ENCODE measurements around the gene SLC22A13. TPM values are rescaled to one million over a fixed set of nuclear protein-coding genes. Genes with fewer than 3 reads are reported as not detected.
"Not testable (repeated sequence)": the region's sequence is repeated elsewhere in the genome, so short reads cannot be mapped to it uniquely, and the experiment has no call there.

SLC22A13 gene
- polyA plus RNA-seq, 1 donor: 0.34 TPM

GRCh38 chr3:38238416-38239008, 27.1 kb upstream of the SLC22A13 start:
- DNase-seq: no peak
- H3K27me3 ChIP-seq (ENCODE audit: control insufficient read depth, insufficient read depth, low read length): no peaks in the 10 kb centered on the region
- 100% methylated on average over 1 of the region's 2 CpGs for WGBS (ENCODE audit: insufficient coverage, low lambda C conversion rate)
- H3K4me3 ChIP-seq (ENCODE audit: low read length): no peak overlapping the region
- H3K36me3 ChIP-seq (ENCODE audit: control insufficient read depth, insufficient read depth, low read length): peaks cover 37% of the 10 kb centered on the region
- H3K4me1 ChIP-seq (ENCODE audit: control insufficient read depth, insufficient read depth, low read length): no peaks in the 10 kb centered on the region
- no peak overlapping the region for H3K27ac ChIP-seq (ENCODE audit: low read length)
- peaks cover 13% of the 10 kb centered on the region for H3K9me3 ChIP-seq (ENCODE audit: control insufficient read depth, low read depth, low read length)

GRCh38 chr3:38242812-38243211, 22.8 kb upstream of the SLC22A13 start:
- not testable (repeated sequence) for H3K27ac ChIP-seq (ENCODE audit: low read length); H3K27me3 ChIP-seq (ENCODE audit: control insufficient read depth, insufficient read depth, low read length); H3K4me1 ChIP-seq (ENCODE audit: control insufficient read depth, insufficient read depth, low read length); H3K4me3 ChIP-seq (ENCODE audit: low read length); H3K9me3 ChIP-seq (ENCODE audit: control insufficient read depth, low read depth, low read length); DNase-seq
- peaks cover 35% of the 10 kb centered on the region for H3K36me3 ChIP-seq (ENCODE audit: control insufficient read depth, insufficient read depth, low read length)
- WGBS (ENCODE audit: insufficient coverage, low lambda C conversion rate): 100% methylated on average over 3 of the region's 4 CpGs

- H3K9me3 ChIP-seq (ENCODE audit: control insufficient read depth, low read depth, low read length): no peaks in the 10 kb centered on the region
- H3K4me3 ChIP-seq (ENCODE audit: low read length): no peak overlapping the region
- 100% methylated on average over 2 of the region's 4 CpGs for WGBS (ENCODE audit: insufficient coverage, low lambda C conversion rate)
- peaks cover 35% of the 10 kb centered on the region for H3K36me3 ChIP-seq (ENCODE audit: control insufficient read depth, insufficient read depth, low read length)
- H3K27me3 ChIP-seq (ENCODE audit: control insufficient read depth, insufficient read depth, low read length): no peaks in the 10 kb centered on the region
- no peaks in the 10 kb centered on the region for H3K4me1 ChIP-seq (ENCODE audit: control insufficient read depth, insufficient read depth, low read length)
- no peak overlapping the region for H3K27ac ChIP-seq (ENCODE audit: low read length)
- no peak for DNase-seq
These were observed 19.7 kb upstream of the SLC22A13 start for GRCh38 chr3:38245930-38246329.

- H3K9me3 ChIP-seq (ENCODE audit: control insufficient read depth, low read depth, low read length): no peaks in the 10 kb centered on the region
- no peak overlapping the region for H3K4me3 ChIP-seq (ENCODE audit: low read length)
- no peaks in the 10 kb centered on the region for H3K27me3 ChIP-seq (ENCODE audit: control insufficient read depth, insufficient read depth, low read length)
- DNase-seq: no peak
- H3K36me3 ChIP-seq (ENCODE audit: control insufficient read depth, insufficient read depth, low read length): peaks cover 50% of the 10 kb centered on the region
- H3K4me1 ChIP-seq (ENCODE audit: control insufficient read depth, insufficient read depth, low read length): no peaks in the 10 kb centered on the region
- H3K27ac ChIP-seq (ENCODE audit: low read length): no peak overlapping the region
These were observed 18.1 kb upstream of the SLC22A13 start for GRCh38 chr3:38247366-38248035.

- Histone ChIP-seq H3K27me3 (ENCODE audit: control insufficient read depth, insufficient read depth, low read length) (no peaks in the 10 kb centered on the region), H3K4me1 (ENCODE audit: control insufficient read depth, insufficient read depth, low read length) (no peaks in the 10 kb centered on the region), H3K9me3 (ENCODE audit: control insufficient read depth, low read depth, low read length) (no peaks in the 10 kb centered on the region), H3K4me3 (ENCODE audit: low read length) (no peak overlapping the region), H3K36me3 (ENCODE audit: control insufficient read depth, insufficient read depth, low read length) (peaks cover 74% of the 10 kb centered on the region), H3K27ac (ENCODE audit: low read length) (peak overlapping the region; percentile 12)
- whole genome bisulfite sequencing (ENCODE audit: insufficient coverage, low lambda C conversion rate): no CpG with 5 or more reads among the region's 2 CpGs
- peak in 1 of 2 donors; percentile 32 for DNase-seq
These were observed 15.4 kb upstream of the SLC22A13 start for GRCh38 chr3:38250198-38250597.

- Histone ChIP-seq H3K4me1 (ENCODE audit: control insufficient read depth, insufficient read depth, low read length) (no peaks in the 10 kb centered on the region), H3K36me3 (ENCODE audit: control insufficient read depth, insufficient read depth, low read length) (peaks cover 71% of the 10 kb centered on the region), H3K27ac (ENCODE audit: low read length) (no peak overlapping the region), H3K9me3 (ENCODE audit: control insufficient read depth, low read depth, low read length) (no peaks in the 10 kb centered on the region), H3K4me3 (ENCODE audit: low read length) (no peak overlapping the region), H3K27me3 (ENCODE audit: control insufficient read depth, insufficient read depth, low read length) (no peaks in the 10 kb centered on the region)
- no CpG with 5 or more reads among the region's 4 CpGs for WGBS (ENCODE audit: insufficient coverage, low lambda C conversion rate)
- no peak for DNase-seq
These were observed 14.4 kb upstream of the SLC22A13 start for GRCh38 chr3:38251197-38251596.

- H3K9me3 ChIP-seq (ENCODE audit: control insufficient read depth, low read depth, low read length): no peaks in the 10 kb centered on the region
- H3K27ac ChIP-seq (ENCODE audit: low read length): no peak overlapping the region
- DNase-seq: no peak
- no peaks in the 10 kb centered on the region for H3K4me1 ChIP-seq (ENCODE audit: control insufficient read depth, insufficient read depth, low read length)
- 88% methylated on average over 1 of the region's 4 CpGs for WGBS (ENCODE audit: insufficient coverage, low lambda C conversion rate)
- no peaks in the 10 kb centered on the region for H3K27me3 ChIP-seq (ENCODE audit: control insufficient read depth, insufficient read depth, low read length)
- H3K36me3 ChIP-seq (ENCODE audit: control insufficient read depth, insufficient read depth, low read length): peaks cover 52% of the 10 kb centered on the region
- no peak overlapping the region for H3K4me3 ChIP-seq (ENCODE audit: low read length)
These were observed 11.9 kb upstream of the SLC22A13 start for GRCh38 chr3:38253704-38254103.

GRCh38 chr3:38254872-38255271, 10.7 kb upstream of the SLC22A13 start:
- no peaks in the 10 kb centered on the region for H3K9me3 ChIP-seq (ENCODE audit: control insufficient read depth, low read depth, low read length)
- peaks cover 46% of the 10 kb centered on the region for H3K36me3 ChIP-seq (ENCODE audit: control insufficient read depth, insufficient read depth, low read length)
- H3K27me3 ChIP-seq (ENCODE audit: control insufficient read depth, insufficient read depth, low read length): no peaks in the 10 kb centered on the region
- H3K4me3 ChIP-seq (ENCODE audit: low read length): no peak overlapping the region
- H3K4me1 ChIP-seq (ENCODE audit: control insufficient read depth, insufficient read depth, low read length): no peaks in the 10 kb centered on the region
- no peak overlapping the region for H3K27ac ChIP-seq (ENCODE audit: low read length)
- 100% methylated on average over 1 of the region's 2 CpGs for WGBS (ENCODE audit: insufficient coverage, low lambda C conversion rate)
- no peak for DNase-seq

GRCh38 chr3:38255627-38256026, 10.0 kb upstream of the SLC22A13 start:
- no peaks in the 10 kb centered on the region for H3K9me3 ChIP-seq (ENCODE audit: control insufficient read depth, low read depth, low read length)
- peaks cover 43% of the 10 kb centered on the region for H3K36me3 ChIP-seq (ENCODE audit: control insufficient read depth, insufficient read depth, low read length)
- no peaks in the 10 kb centered on the region for H3K4me1 ChIP-seq (ENCODE audit: control insufficient read depth, insufficient read depth, low read length)
- DNase-seq: no peak
- no peak overlapping the region for H3K4me3 ChIP-seq (ENCODE audit: low read length)
- no CpG with 5 or more reads among the region's 1 CpG for WGBS (ENCODE audit: insufficient coverage, low lambda C conversion rate)
- no peak overlapping the region for H3K27ac ChIP-seq (ENCODE audit: low read length)
- no peaks in the 10 kb centered on the region for H3K27me3 ChIP-seq (ENCODE audit: control insufficient read depth, insufficient read depth, low read length)

- Histone ChIP-seq H3K27me3 (ENCODE audit: control insufficient read depth, insufficient read depth, low read length) (no peaks in the 10 kb centered on the region), H3K36me3 (ENCODE audit: control insufficient read depth, insufficient read depth, low read length) (peaks cover 27% of the 10 kb centered on the region), H3K4me1 (ENCODE audit: control insufficient read depth, insufficient read depth, low read length) (no peaks in the 10 kb centered on the region), H3K4me3 (ENCODE audit: low read length) (no peak overlapping the region), H3K9me3 (ENCODE audit: control insufficient read depth, low read depth, low read length) (no peaks in the 10 kb centered on the region), H3K27ac (ENCODE audit: low read length) (no peak overlapping the region)
- no peak for DNase-seq
- no CpG with 5 or more reads among the region's 1 CpG for WGBS (ENCODE audit: insufficient coverage, low lambda C conversion rate)
These were observed 8.0 kb upstream of the SLC22A13 start for GRCh38 chr3:38257583-38257982.

GRCh38 chr3:38260474-38260873, 5.1 kb upstream of the SLC22A13 start:
- Histone ChIP-seq H3K9me3 (ENCODE audit: control insufficient read depth, low read depth, low read length) (no peaks in the 10 kb centered on the region), H3K27ac (ENCODE audit: low read length) (no peak overlapping the region), H3K27me3 (ENCODE audit: control insufficient read depth, insufficient read depth, low read length) (no peaks in the 10 kb centered on the region), H3K4me3 (ENCODE audit: low read length) (no peak overlapping the region), H3K4me1 (ENCODE audit: control insufficient read depth, insufficient read depth, low read length) (no peaks in the 10 kb centered on the region), H3K36me3 (ENCODE audit: control insufficient read depth, insufficient read depth, low read length) (peaks cover 2% of the 10 kb centered on the region)
- peak in 1 of 2 donors; percentile 28 for DNase-seq
- WGBS (ENCODE audit: insufficient coverage, low lambda C conversion rate): no CpG with 5 or more reads among the region's 2 CpGs
